Mucosa of stomach (tissue), 1 donor: ENCODE results near the gene RAB8A.

Experiments used
- H3K27me3 ChIP-seq: one replicate; pipeline ENCODE4 v1.7.0; 2013; ENCODE audit warnings: mild to moderate bottlenecking, low read length; ENCODE audit not compliant: control insufficient read depth, insufficient read depth
- H3K36me3 ChIP-seq: one replicate; pipeline ENCODE4 v1.7.0; 2013; ENCODE audit warnings: low read length; ENCODE audit not compliant: control insufficient read depth, insufficient read depth
- H3K4me1 ChIP-seq: one replicate; pipeline ENCODE4 v1.7.0; 2013; ENCODE audit warnings: mild to moderate bottlenecking, low read length; ENCODE audit not compliant: control insufficient read depth, insufficient read depth
- H3K4me3 ChIP-seq: one replicate; pipeline ENCODE4 v1.7.0; 2013; ENCODE audit warnings: low read length
- H3K9ac ChIP-seq: one replicate; pipeline ENCODE4 v1.7.0; 2013; ENCODE audit warnings: mild to moderate bottlenecking, low read length, moderate library complexity
- H3K9me3 ChIP-seq: one replicate; pipeline ENCODE4 v1.7.0; 2013; ENCODE audit warnings: mild to moderate bottlenecking, low read length, moderate library complexity; ENCODE audit not compliant: control insufficient read depth
- donor health status: Pancreatic carcinoma.

The RAB8A gene

GRCh38 chr19:16139752-16140151, 28.1 kb downstream of the RAB8A start:
- Histone ChIP-seq H3K36me3 (no peaks in the 10 kb centered on the region), H3K9ac (no peak overlapping the region), H3K27me3 (no peaks in the 10 kb centered on the region), H3K9me3 (no peaks in the 10 kb centered on the region), H3K4me3 (no peak overlapping the region), H3K4me1 (peaks cover 28% of the 10 kb centered on the region)

GRCh38 chr19:16141043-16141442, 29.4 kb downstream of the RAB8A start:
- no peak overlapping the region for H3K9ac ChIP-seq
- no peaks in the 10 kb centered on the region for H3K36me3 ChIP-seq
- no peaks in the 10 kb centered on the region for H3K9me3 ChIP-seq
- H3K27me3 ChIP-seq: no peaks in the 10 kb centered on the region
- H3K4me3 ChIP-seq: no peak overlapping the region
- peaks cover 33% of the 10 kb centered on the region for H3K4me1 ChIP-seq

- Histone ChIP-seq H3K4me1 (peaks cover 24% of the 10 kb centered on the region), H3K9ac (no peak overlapping the region), H3K4me3 (no peak overlapping the region), H3K36me3 (no peaks in the 10 kb centered on the region), H3K9me3 (no peaks in the 10 kb centered on the region), H3K27me3 (no peaks in the 10 kb centered on the region)
Observed at GRCh38 chr19:16142032-16142580, 30.4 kb downstream of the RAB8A start.

- Histone ChIP-seq H3K9ac (peak within 1 kb of the TSS; percentile 83), H3K27me3 (no peaks in the 10 kb centered on the region), H3K9me3 (no peaks in the 10 kb centered on the region), H3K36me3 (no peaks in the 10 kb centered on the region), H3K4me1 (peaks cover 23% of the 10 kb centered on the region), H3K4me3 (peak within 1 kb of the TSS; percentile 72)
Observed at GRCh38 chr19:16143399-16144215, 31.9 kb downstream of the RAB8A start, which contains the start of gene HSH2D. Gene HSH2D (plus strand): TSS chr19:16143685. CDS start chr19:16148751, 5,066 bp downstream.

GRCh38 chr19:16144216-16144581, 32.5 kb downstream of the RAB8A start:
- H3K9ac ChIP-seq: peak overlapping the region; percentile 83
- peak overlapping the region; percentile 72 for H3K4me3 ChIP-seq
- no peaks in the 10 kb centered on the region for H3K9me3 ChIP-seq
- peaks cover 23% of the 10 kb centered on the region for H3K4me1 ChIP-seq
- H3K36me3 ChIP-seq: no peaks in the 10 kb centered on the region
- no peaks in the 10 kb centered on the region for H3K27me3 ChIP-seq

- Histone ChIP-seq H3K9ac (no peak overlapping the region), H3K27me3 (no peaks in the 10 kb centered on the region), H3K36me3 (no peaks in the 10 kb centered on the region), H3K4me1 (peaks cover 23% of the 10 kb centered on the region), H3K4me3 (no peak overlapping the region), H3K9me3 (no peaks in the 10 kb centered on the region)
Observed at GRCh38 chr19:16146112-16146511, 34.4 kb downstream of the RAB8A start.

- H3K27me3 ChIP-seq: no peaks in the 10 kb centered on the region
- no peak overlapping the region for H3K4me3 ChIP-seq
- no peaks in the 10 kb centered on the region for H3K9me3 ChIP-seq
- no peak overlapping the region for H3K9ac ChIP-seq
- H3K4me1 ChIP-seq: peaks cover 19% of the 10 kb centered on the region
- H3K36me3 ChIP-seq: no peaks in the 10 kb centered on the region
Observed at GRCh38 chr19:16148443-16149229, 36.9 kb downstream of the RAB8A start.

GRCh38 chr19:16153582-16154336, 42.1 kb downstream of the RAB8A start:
- Histone ChIP-seq H3K9ac (no peak overlapping the region), H3K4me3 (no peak overlapping the region), H3K27me3 (no peaks in the 10 kb centered on the region), H3K9me3 (no peaks in the 10 kb centered on the region), H3K36me3 (no peaks in the 10 kb centered on the region), H3K4me1 (no peaks in the 10 kb centered on the region)

- Histone ChIP-seq H3K4me3 (no peak overlapping the region), H3K9me3 (no peaks in the 10 kb centered on the region), H3K36me3 (no peaks in the 10 kb centered on the region), H3K9ac (no peak overlapping the region), H3K4me1 (no peaks in the 10 kb centered on the region), H3K27me3 (no peaks in the 10 kb centered on the region)
Observed at GRCh38 chr19:16154557-16154956, 42.9 kb downstream of the RAB8A start.

GRCh38 chr19:16155128-16155527, 43.4 kb downstream of the RAB8A start:
- Histone ChIP-seq H3K9me3 (no peaks in the 10 kb centered on the region), H3K4me3 (no peak overlapping the region), H3K27me3 (no peaks in the 10 kb centered on the region), H3K9ac (no peak overlapping the region), H3K36me3 (no peaks in the 10 kb centered on the region), H3K4me1 (no peaks in the 10 kb centered on the region)

- Histone ChIP-seq H3K9ac (no peak overlapping the region), H3K4me1 (peaks cover 11% of the 10 kb centered on the region), H3K4me3 (no peak overlapping the region), H3K27me3 (no peaks in the 10 kb centered on the region), H3K36me3 (no peaks in the 10 kb centered on the region), H3K9me3 (no peaks in the 10 kb centered on the region)
Observed at GRCh38 chr19:16156904-16157303, 45.2 kb downstream of the RAB8A start.
